ENCODE measurements around the gene IQCH. TPM values are rescaled to one million over a fixed set of nuclear protein-coding genes. Genes with fewer than 3 reads are reported as not detected.
A peak's percentile ranks its signal among the peaks of the same experiment; 100 is the strongest.

The IQCH gene
- 1 to 10 TPM in 3 of 4 donors, under 1 TPM in 1; 0.40 to 5.2 (median 1.9) TPM for total RNA-seq

DNA sequence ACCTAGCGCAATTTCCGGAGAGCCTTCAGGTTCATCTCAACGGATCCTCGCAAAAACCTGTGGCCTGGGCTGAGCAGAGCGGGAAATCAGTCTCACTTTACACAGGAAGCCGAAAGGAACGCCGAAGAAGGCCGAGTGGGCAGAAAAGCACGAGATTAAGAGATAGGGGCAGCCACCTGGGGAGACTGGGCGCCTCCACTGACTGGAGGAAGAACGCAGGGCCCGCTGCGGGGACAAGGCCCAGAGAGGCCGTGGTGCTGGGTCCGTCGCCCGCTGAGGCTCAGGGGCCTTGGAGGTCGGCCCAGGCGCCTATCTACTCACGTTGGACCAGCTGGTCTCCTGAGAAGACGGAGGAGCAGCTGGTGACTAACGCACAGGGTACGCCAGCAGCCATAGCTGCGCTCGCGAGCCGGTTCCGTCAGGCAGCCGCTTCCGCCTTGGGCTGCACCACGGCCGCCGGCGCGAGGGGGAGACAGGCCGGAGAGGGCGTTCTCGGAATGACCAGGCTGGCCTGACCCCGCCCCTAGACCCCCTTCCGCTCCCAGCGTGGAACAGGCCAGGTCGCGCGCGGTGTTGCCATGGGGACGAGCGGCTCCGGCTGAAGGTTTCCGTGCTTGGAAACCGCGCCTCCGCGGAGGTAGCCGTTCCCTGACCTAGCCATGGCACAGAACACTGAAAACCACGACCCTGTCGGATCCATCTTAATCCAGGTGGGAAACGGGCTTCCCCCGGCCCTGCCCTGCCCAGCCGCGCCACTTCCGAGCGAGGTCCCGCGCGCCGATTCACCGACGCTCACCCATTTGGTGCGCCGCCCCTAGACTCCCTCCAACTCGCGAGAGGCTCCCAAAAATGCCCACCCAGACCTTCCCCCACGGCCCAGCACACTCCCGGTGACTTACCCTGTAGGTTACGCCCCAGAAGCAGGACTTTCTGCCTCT is at the start of gene IQCH, which contains the start of gene AAGAB:
TSS of gene IQCH (plus strand) at position 549 of the 938 bp plus-strand sequence. CDS start at position 660, 111 bp downstream.
TSS of gene AAGAB (minus strand) at position 424 of the 938 bp plus-strand sequence. CDS start at position 394, 30 bp downstream.
- TF ChIP-seq, protein P1, sequence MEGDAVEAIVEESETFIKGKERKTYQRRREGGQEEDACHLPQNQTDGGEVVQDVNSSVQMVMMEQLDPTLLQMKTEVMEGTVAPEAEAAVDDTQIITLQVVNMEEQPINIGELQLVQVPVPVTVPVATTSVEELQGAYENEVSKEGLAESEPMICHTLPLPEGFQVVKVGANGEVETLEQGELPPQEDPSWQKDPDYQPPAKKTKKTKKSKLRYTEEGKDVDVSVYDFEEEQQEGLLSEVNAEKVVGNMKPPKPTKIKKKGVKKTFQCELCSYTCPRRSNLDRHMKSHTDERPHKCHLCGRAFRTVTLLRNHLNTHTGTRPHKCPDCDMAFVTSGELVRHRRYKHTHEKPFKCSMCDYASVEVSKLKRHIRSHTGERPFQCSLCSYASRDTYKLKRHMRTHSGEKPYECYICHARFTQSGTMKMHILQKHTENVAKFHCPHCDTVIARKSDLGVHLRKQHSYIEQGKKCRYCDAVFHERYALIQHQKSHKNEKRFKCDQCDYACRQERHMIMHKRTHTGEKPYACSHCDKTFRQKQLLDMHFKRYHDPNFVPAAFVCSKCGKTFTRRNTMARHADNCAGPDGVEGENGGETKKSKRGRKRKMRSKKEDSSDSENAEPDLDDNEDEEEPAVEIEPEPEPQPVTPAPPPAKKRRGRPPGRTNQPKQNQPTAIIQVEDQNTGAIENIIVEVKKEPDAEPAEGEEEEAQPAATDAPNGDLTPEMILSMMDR (IDR thresholded peaks at IDR 0.05) = peak in 1 of 5 experiments; percentile 16
- TF ChIP-seq POLR2AphosphoS5 (IDR thresholded peaks at IDR 0.05) (peak; percentile 79 to 96 (median 95)), EP300 (IDR thresholded peaks at IDR 0.05; ENCODE audit: low read depth) (no peak), POLR2A (IDR thresholded peaks at IDR 0.05) (peak; percentile 88)
- intact Hi-C loops (cut with DNase I; ENCODE audit: low total_unique reads) (no loop called here), in situ Hi-C loops (cut with MboI; ENCODE audit: low pct_ligation_motif_present in 1 of 4, low pct_unique_long_range_greater_than_20kb in 1 of 4, low sequenced_read_pairs in 3 of 4) (loop anchor here in 1 of 4 donors (10.0 kb wide), 1 partner anchor 190 kb away; the partner anchor contains the start of gene SMAD3)
- 0% methylated on average over 2 to 50 of the region's 76 CpGs for WGBS, 2 donors (ENCODE audit: low coverage in 1 of 2)
- peak within 1 kb of the TSS; percentile 90 to 98 (median 92) for H3K27ac ChIP-seq
- no peaks in the 10 kb centered on the region for H3K27me3 ChIP-seq
- H3K9me3 ChIP-seq = no peaks in the 10 kb centered on the region
- peaks cover 4 to 29% (median 14%) of the 10 kb centered on the region in 4 donors for H3K4me1 ChIP-seq
- H3K36me3 ChIP-seq = no peaks in the 10 kb centered on the region
- peak; percentile 99 for DNase-seq
- peak within 1 kb of the TSS; percentile 49 to 96 (median 88) for H3K4me3 ChIP-seq

- H3K36me3 ChIP-seq = peaks cover 0 to 18% (median 5%) of the 10 kb centered on the region in 4 donors
- H3K27ac ChIP-seq = no peak overlapping the region
- intact Hi-C loops (cut with DNase I; ENCODE audit: low total_unique reads) (no loop called here), in situ Hi-C loops (cut with MboI; ENCODE audit: low pct_ligation_motif_present in 1 of 4, low pct_unique_long_range_greater_than_20kb in 1 of 4, low sequenced_read_pairs in 3 of 4) (no loop called here)
- H3K4me1 ChIP-seq = no peaks in the 10 kb centered on the region
- no peaks in the 10 kb centered on the region for H3K9me3 ChIP-seq
- H3K4me3 ChIP-seq = no peak overlapping the region
- no peaks in the 10 kb centered on the region for H3K27me3 ChIP-seq
- DNase-seq = no peak
- TF ChIP-seq EP300 (IDR thresholded peaks at IDR 0.05; ENCODE audit: low read depth) (no peak), POLR2A (IDR thresholded peaks at IDR 0.05) (no peak), POLR2AphosphoS5 (IDR thresholded peaks at IDR 0.05) (no peak)
- TF ChIP-seq, protein P1 (IDR thresholded peaks at IDR 0.05) = no peak
- WGBS, 2 donors (ENCODE audit: low coverage in 1 of 2) = 86 to 96% methylated on average over 3 of the region's 3 CpGs
These were observed 46.9 kb upstream of the IQCH start for GRCh38 chr15:67207555-67208207.

DNA sequence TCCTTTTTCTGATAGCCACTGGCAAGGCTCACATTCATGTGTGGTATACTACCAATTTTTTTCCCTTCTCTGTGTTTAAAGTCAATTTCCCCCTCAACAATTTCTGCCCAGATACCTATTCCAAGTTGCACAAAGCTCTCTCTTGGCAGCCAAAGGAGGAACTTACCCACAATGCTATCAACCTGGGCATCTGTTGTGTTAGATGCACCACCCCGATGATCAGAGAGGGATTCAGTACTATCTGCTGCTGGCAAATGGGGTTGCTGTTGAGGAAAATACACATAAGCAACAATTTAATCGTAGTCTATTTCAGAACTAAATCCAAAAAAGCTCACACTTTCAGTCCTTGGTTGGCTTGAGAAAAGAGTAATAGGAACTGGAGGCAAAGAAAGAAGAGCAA is 46.2 kb upstream of the IQCH start:
- Histone ChIP-seq H3K9me3 (no peaks in the 10 kb centered on the region), H3K4me3 (no peak overlapping the region), H3K36me3 (peaks cover 0 to 17% (median 5%) of the 10 kb centered on the region in 4 donors), H3K4me1 (no peaks in the 10 kb centered on the region), H3K27me3 (no peaks in the 10 kb centered on the region), H3K27ac (no peak overlapping the region)
- intact Hi-C loops (cut with DNase I; ENCODE audit: low total_unique reads) (no loop called here), in situ Hi-C loops (cut with MboI; ENCODE audit: low pct_ligation_motif_present in 1 of 4, low pct_unique_long_range_greater_than_20kb in 1 of 4, low sequenced_read_pairs in 3 of 4) (no loop called here)
- DNase-seq = no peak
- 98 to 100% methylated on average over 2 of the region's 2 CpGs for WGBS, 2 donors (ENCODE audit: low coverage in 1 of 2)
- TF ChIP-seq POLR2A (IDR thresholded peaks at IDR 0.05) = no peak
- TF ChIP-seq EP300 (IDR thresholded peaks at IDR 0.05; ENCODE audit: low read depth) = no peak
- TF ChIP-seq POLR2AphosphoS5 (IDR thresholded peaks at IDR 0.05) = no peak
- TF ChIP-seq, protein P1 (IDR thresholded peaks at IDR 0.05) = no peak

All from transverse colon (tissue), 4 donors.